Measurements from ENCODE around the gene SH3PXD2B. TPM values are rescaled to one million over a fixed set of nuclear protein-coding genes. Genes with fewer than 3 reads are reported as not detected.

Gene SH3PXD2B
- total RNA-seq, 1 donor from 2014 or later = 74.1 TPM

DNA sequence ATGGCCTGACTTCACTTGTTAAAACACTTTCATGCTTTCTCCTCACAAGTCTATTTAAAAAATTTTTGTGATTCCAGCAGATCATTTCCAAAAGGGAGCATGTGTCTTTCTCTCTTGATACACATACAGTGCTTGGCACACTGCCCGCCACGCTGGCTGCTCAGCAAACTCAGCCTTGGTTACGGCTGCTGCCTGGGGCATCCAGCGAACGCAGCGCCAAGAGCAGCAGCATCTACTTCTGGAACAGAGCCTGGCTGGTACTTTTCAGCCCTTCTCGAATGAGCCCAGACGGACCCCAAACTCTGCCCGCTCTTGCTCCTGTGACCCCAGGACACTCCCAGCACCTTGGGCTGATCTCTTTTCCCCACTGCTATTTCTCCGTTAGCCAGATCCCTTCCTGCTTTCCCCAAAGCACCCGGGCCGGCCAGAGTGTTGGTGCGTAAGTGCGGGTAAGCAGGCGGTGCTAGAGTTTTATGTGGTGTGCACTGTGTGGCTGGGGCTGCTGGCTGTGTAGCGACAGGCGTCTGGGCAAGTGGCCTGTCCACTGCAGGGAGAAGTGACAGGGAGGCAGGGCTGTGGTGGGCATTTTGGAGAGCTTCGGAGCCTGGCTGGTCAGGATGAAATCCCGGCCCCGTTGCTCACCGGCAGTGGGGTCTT lies 73.2 kb downstream of the SH3PXD2B start:
- H3K4me1 Mint-ChIP-seq (ENCODE audit: unreplicated experiment) = no peaks in the 10 kb centered on the region
- TF ChIP-seq, protein P1, sequence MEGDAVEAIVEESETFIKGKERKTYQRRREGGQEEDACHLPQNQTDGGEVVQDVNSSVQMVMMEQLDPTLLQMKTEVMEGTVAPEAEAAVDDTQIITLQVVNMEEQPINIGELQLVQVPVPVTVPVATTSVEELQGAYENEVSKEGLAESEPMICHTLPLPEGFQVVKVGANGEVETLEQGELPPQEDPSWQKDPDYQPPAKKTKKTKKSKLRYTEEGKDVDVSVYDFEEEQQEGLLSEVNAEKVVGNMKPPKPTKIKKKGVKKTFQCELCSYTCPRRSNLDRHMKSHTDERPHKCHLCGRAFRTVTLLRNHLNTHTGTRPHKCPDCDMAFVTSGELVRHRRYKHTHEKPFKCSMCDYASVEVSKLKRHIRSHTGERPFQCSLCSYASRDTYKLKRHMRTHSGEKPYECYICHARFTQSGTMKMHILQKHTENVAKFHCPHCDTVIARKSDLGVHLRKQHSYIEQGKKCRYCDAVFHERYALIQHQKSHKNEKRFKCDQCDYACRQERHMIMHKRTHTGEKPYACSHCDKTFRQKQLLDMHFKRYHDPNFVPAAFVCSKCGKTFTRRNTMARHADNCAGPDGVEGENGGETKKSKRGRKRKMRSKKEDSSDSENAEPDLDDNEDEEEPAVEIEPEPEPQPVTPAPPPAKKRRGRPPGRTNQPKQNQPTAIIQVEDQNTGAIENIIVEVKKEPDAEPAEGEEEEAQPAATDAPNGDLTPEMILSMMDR (IDR thresholded peaks at IDR 0.05; ENCODE audit: unreplicated experiment) = no peak
- H3K27ac Mint-ChIP-seq (ENCODE audit: unreplicated experiment) = no peak overlapping the region
- H3K9me3 Mint-ChIP-seq (ENCODE audit: unreplicated experiment) = no peaks in the 10 kb centered on the region
- no peak for DNase-seq (ENCODE audit: low spot score)
- H3K27me3 Mint-ChIP-seq (ENCODE audit: unreplicated experiment) = peaks cover 6% of the 10 kb centered on the region
- H3K4me3 Mint-ChIP-seq (ENCODE audit: unreplicated experiment) = peak overlapping the region; percentile 10
- H3K36me3 Mint-ChIP-seq (ENCODE audit: low read depth, unreplicated experiment) = peaks cover 35% of the 10 kb centered on the region

DNA sequence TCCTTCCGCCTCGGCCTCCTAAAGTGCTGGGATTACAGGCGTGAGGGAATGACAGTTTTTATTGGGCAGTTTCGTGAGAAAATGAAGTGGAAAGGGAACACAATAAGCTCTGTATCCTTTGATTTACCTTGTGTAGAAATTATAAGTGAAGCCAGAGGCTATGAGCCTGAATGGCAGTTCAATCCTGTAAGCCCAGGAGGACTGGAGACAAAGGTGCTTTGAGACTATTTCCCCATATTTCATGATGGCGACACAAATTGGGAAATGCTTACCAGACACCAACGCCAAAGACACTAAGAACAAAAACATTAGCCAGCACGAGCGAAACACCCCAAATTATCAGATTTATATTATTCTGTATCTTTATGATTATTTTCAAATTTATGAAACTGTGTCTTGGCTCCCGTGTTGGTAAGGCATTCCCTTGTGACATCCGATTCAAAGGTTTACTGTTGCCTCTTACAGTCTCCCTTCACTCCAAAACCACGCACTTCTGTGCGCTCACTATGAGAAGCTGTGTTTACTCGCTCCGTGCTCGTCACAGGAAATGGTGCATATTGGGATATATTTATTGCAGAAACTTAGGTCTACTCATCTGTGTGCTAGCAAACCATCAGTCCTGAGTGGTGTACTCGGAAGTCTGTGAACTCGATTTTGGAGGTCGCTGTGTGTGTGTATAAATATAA lies 73.9 kb downstream of the SH3PXD2B start:
- no peaks in the 10 kb centered on the region for H3K9me3 Mint-ChIP-seq (ENCODE audit: unreplicated experiment)
- H3K4me1 Mint-ChIP-seq (ENCODE audit: unreplicated experiment) = no peaks in the 10 kb centered on the region
- no peak for DNase-seq (ENCODE audit: low spot score)
- no peak overlapping the region for H3K27ac Mint-ChIP-seq (ENCODE audit: unreplicated experiment)
- peaks cover 32% of the 10 kb centered on the region for H3K36me3 Mint-ChIP-seq (ENCODE audit: low read depth, unreplicated experiment)
- peak overlapping the region; percentile 10 for H3K4me3 Mint-ChIP-seq (ENCODE audit: unreplicated experiment)
- TF ChIP-seq, protein P1 (IDR thresholded peaks at IDR 0.05; ENCODE audit: unreplicated experiment) = no peak
- H3K27me3 Mint-ChIP-seq (ENCODE audit: unreplicated experiment) = peaks cover 6% of the 10 kb centered on the region

DNA sequence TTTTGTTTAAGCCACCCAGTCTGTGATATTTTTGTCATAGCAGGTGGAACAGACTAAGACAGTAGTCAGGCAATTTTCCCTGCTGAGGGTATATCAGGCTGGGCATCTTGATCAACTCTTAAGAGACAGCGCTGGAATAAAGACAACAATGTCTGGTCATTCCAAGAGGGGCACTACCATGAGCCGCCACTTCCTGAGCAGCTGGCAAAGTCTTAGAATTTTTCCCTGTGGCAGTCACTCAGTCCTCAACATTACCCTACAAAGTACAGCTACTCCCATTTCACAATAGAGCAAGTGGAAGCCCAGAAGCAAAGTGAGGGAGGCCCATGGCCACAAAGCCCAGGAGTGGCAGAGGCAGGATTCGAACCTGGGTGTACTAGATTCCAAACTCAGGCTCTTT lies 74.8 kb downstream of the SH3PXD2B start:
- H3K9me3 Mint-ChIP-seq (ENCODE audit: unreplicated experiment) = no peaks in the 10 kb centered on the region
- H3K27ac Mint-ChIP-seq (ENCODE audit: unreplicated experiment) = no peak overlapping the region
- TF ChIP-seq, protein P1 (IDR thresholded peaks at IDR 0.05; ENCODE audit: unreplicated experiment) = no peak
- no peaks in the 10 kb centered on the region for H3K4me1 Mint-ChIP-seq (ENCODE audit: unreplicated experiment)
- peaks cover 31% of the 10 kb centered on the region for H3K36me3 Mint-ChIP-seq (ENCODE audit: low read depth, unreplicated experiment)
- no peak overlapping the region for H3K4me3 Mint-ChIP-seq (ENCODE audit: unreplicated experiment)
- peaks cover 6% of the 10 kb centered on the region for H3K27me3 Mint-ChIP-seq (ENCODE audit: unreplicated experiment)
- DNase-seq (ENCODE audit: low spot score) = no peak

DNA sequence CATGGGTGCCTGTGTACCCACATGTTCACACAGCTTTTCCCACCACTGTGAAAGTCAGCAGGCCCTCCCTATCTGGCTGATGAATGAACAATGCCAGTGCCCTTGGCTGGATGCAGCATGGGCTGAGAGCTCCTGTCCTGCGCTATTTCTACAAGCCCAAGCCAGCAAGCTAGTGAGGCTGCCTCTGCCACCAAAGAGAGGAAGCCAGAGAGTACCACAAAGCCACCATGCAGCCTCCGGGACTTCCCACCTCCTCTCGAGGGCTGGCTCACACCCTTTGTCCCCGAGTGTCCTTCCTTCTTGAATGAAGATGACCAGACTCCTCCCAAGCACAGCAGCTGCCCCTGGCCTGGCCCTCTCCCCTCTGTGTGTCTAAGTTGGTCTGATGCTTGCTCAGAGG lies 76.5 kb downstream of the SH3PXD2B start:
- Mint-ChIP-seq H3K36me3 (ENCODE audit: low read depth, unreplicated experiment) (peaks cover 44% of the 10 kb centered on the region), H3K9me3 (ENCODE audit: unreplicated experiment) (no peaks in the 10 kb centered on the region), H3K27ac (ENCODE audit: unreplicated experiment) (no peak overlapping the region)

More for the DNA sequence above, 76.5 kb downstream of the SH3PXD2B start:
- DNase-seq (ENCODE audit: low spot score) = no peak
- H3K4me1 Mint-ChIP-seq (ENCODE audit: unreplicated experiment) = no peaks in the 10 kb centered on the region
- TF ChIP-seq, protein P1 (IDR thresholded peaks at IDR 0.05; ENCODE audit: unreplicated experiment) = no peak
- no peak overlapping the region for H3K4me3 Mint-ChIP-seq (ENCODE audit: unreplicated experiment)
- peaks cover 6% of the 10 kb centered on the region for H3K27me3 Mint-ChIP-seq (ENCODE audit: unreplicated experiment)

Measured in endothelial cell (in vitro differentiated cells).